Stimulated activated CD4-positive, alpha-beta T cell treated with anti-CD3 and anti-CD28 coated beads, Interleukin-1b, Interleukin-23, amount 100 ng/mL, for 4 hours (primary cell): ENCODE measurements around the gene IP6K3.

Experiments
- DNase-seq, 2 donors: peaks; one replicate each; pipeline ENCODE4 v3.0.0-alpha.2; 2020; ENCODE audit warnings: low read depth in 2 of 2

Gene IP6K3, protein sequence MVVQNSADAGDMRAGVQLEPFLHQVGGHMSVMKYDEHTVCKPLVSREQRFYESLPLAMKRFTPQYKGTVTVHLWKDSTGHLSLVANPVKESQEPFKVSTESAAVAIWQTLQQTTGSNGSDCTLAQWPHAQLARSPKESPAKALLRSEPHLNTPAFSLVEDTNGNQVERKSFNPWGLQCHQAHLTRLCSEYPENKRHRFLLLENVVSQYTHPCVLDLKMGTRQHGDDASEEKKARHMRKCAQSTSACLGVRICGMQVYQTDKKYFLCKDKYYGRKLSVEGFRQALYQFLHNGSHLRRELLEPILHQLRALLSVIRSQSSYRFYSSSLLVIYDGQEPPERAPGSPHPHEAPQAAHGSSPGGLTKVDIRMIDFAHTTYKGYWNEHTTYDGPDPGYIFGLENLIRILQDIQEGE

DNA sequence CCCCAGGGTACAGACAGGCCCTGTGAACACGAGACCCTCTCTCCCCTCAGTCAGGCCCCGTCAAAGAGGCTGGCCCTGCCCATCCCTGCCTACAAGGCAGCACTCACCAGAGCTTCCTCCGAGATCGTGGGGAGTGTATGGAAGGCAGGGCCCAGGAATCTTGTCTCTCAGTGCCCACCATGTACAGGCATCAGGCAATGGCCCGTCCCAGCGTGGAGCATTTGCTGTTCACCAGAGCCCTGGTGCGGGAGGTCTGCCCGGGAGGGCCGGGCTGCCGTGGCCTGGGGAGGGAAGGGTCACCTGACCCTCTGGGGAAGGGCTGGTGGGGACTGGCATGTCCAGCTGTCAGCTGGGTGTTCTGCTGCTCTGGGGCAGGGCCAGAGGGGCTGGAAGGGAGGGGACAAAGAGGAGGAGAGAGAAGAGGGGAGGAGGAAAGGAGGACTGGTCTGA is at the start of gene IP6K3:
Gene IP6K3 (minus strand): TSS at position 255 of the 450 bp plus-strand sequence. CDS start 11,429 bp downstream, outside the sequence.
- no peak for DNase-seq

DNA sequence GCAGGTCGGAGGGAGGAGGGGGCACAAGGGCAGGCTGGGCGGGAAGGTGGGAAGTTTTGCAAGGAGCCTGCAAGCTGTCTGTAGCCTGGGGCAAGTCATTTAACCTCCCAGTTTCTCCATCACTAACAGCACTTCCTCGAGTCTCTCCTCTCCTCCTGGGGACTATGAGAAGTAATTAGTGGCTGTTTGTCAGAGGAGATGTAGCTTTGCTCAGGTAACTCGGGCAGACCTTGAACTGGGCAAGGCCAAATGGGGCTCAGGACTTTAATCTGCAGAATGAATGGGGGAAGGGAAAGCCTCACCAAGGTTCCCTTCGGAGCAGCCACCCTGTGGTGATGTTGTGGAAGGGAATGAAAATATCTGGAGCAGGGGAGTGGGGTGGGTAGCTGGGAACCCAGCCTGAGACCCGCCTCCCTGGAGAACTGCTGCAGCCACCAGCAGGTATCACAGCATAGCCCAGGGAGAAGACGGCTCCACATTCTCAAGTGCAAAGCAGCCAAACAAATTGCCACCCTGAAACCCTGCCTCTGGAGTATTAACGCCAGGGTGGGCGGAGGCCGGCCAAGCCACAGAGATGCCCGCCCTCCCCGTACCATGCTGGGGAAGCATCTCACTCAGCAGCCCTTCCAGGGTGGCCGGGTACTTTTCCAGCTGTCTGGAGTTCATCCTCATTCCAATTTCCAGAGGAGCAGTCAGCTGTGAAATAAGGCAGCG is 48.4 kb upstream of the IP6K3 start:
- no peak for DNase-seq

DNA sequence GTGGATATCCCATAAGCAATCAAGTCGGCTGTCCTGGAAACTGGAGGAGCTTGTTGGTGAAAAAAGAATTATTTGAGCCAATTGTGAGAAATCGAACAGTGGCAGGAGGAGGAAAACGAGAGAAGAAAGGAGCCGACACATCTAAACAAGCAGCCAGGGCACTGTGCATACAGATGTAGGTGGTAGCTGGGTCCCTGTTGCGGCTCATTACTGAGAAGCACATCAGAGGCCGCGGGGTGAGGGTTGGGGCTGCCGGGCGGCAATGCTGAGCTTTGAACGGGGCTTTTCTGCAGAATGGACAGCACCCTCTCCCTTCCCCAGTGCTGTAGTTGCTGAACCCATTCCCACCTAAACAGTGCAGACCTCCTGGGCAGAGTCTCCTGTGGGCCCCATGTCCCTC is 46.3 kb upstream of the IP6K3 start:
- no peak for DNase-seq

DNA sequence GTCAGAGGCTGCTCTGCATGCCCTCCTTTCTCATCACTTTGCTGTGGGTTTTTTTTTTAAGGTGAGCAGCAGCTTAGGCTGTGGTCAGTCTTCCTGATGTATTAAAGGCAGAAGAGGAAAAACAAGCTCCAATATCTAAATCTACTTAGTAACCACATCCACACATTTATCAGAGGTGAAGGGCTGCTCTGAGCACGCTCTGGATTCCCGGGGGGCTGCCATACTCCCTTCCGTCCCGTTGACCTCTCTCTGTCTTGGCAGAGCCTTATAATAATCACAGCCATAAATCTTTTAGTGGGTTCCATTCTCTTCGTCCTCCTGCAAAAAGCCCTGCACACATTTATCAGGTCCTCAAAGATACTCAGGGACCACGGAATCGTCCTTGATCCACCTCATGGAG is 44.9 kb upstream of the IP6K3 start:
- no peak for DNase-seq

DNA sequence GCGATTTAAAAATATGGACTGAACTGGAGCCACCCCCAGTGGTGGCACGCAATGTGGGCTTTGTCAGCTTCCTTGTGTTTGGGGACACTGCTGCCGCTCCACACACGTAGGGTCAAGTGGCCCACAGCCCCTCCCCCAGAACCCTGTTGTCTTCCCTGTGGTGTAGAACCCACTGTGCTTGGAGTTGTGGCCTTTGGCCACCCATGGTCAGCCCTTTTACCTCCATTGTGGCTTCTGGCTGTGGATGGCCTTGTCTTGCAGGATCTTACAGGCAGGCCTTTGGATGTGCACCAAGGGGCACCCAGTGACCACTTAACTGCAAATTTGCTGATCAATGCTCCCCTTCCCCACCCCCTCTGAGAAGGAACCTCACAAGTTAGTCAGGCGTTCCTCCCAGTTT is 44.2 kb upstream of the IP6K3 start:
- DNase-seq: no peak

DNA sequence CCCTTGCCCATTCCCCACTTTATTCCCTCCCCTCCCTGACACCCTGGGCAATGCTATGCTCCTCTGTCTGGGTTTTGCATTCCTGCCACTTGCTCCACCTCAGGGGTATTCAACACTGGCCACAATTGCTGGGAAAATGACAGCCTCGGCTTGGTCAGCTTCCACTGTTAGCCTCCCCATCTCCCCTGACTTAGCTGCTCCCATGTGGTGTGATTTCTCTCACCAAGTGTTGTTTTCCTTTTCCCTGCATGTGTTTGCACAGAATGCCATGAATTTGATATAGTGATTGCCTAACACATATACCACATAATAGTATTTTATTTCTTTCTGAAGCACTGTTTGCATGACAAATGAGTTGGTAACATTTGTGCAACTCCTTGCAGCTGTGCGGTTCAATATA is 43.7 kb upstream of the IP6K3 start:
- no peak for DNase-seq

DNA sequence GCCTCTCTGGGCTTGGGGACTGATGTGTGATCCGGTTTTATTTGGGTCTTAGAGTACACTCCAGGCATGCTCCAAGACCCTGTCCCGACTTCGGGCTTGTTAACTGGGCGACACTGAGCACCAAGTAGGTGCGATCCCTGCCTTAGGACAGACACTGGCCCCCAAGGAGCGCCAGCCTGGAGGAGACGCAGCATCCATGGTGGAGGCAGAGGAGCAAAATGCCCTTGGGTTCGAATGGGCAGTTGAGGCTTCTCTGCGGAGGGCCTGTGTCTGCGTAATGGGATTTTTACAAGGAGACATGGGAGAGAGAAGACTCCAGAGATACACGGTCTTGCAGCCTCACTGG is 42.8 kb upstream of the IP6K3 start:
- no peak for DNase-seq

DNA sequence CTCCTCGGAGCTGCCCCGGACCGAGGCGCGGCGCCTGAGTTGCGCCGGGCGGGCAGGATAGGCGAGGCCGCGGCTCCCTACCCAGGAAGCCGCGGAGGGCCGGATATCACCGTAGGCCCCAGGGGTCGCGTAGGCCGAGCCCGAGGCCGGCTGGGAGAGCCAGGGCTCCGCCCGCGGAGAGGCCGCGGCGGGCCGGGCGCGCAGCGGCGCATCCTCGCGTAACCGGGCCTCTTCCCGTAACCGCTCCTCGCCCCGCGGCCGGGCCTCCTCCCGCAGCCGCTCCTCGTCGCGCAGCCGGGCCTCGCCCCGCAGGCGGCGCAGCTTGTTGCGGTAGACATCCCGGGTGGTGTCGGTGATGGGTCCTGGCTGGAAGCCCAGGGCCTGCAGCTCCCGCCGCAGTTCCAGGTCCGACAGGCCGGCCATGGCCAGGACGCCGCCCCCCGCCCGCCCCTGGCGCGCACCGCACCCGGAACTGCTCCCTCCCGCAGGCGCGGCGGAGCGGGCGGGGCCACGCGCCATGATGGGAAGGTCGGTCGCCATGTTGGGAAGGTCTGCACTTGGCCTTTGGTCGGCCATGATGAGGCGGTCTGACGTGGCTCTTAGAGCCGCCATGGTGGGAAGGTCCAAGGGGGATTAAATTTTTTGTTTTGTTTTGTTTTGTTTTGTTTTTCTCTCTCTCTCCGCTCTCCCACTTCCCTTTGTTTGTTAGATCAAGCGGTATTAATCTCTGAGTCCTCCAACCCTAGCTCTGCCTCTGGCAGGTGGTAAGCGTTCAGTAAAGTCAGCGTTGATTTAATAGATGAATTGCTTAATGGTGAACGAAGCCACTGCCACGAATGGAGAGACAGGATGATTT is 42.2 kb upstream of the IP6K3 start, which contains the start of gene LEMD2:
Gene LEMD2 (minus strand): TSS at position 437 of the 856 bp plus-strand sequence. CDS start 14 bp downstream, at position 423.
- DNase-seq: peak; percentile 85 to 90

DNA sequence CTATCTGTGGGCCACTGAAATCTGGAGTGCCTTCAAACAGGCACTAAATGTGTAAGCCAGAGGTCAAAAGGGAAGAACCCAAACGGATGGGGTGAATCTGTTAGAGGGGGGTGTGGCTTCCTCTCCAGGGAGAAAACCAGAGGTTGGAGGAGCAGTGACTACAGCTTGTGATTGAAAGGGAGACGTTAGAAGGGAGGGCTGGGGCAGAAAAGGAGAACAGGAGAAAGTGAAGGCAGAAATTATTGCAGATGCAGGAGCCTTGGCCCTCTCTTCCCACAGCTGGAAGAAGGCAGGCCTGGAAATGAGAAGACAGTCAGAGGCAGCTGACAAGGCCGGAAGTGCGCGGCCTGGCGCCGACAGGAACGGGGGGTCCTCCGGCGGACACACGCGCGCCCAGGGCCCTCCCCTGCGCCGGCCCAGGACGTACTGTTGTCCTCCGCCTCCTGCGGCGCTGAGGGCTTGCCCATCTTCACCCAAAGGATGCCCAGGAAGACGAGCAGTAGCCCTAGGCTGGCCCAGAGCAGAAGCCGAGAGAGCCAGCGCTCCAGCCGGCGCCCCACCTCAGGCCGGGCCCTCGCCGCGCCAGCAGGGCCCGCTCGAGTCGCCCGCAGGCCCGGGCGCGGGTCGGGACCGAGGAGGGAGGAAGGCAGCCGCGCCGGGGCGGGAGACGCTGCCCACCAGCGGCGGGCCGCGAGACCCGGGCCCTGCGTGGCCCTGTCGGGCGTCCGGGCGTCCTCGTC is 41.4 kb upstream of the IP6K3 start:
- peak; percentile 13 to 48 for DNase-seq

DNA sequence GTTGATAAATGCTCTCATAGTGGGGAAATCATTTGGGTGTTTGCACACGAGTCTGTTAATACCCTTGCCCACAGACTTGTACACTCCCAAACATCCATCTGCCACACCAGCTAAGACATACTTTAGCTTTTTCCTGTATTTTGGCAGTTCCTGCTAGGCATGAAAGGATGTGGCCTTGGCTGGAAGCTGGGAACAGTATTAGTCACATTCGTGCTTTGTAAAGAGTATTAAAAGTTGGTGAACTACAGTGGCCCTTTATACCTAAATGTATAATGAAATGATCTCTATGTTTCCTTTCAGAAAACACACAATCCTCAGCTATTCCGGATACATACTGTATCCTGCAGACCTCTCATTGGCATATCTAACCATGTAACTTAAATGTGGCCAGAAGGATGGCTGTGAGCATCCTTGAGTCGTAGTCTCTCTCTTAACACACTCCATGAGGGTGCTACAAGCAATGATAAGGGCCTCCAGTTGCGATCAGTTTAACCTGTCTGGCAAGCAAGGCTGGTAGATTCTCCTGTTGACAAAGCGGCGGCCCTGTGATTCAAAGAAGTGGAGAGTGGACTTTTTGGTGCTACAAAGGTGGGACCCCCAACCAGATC is 40.7 kb upstream of the IP6K3 start:
- no peak for DNase-seq

DNA sequence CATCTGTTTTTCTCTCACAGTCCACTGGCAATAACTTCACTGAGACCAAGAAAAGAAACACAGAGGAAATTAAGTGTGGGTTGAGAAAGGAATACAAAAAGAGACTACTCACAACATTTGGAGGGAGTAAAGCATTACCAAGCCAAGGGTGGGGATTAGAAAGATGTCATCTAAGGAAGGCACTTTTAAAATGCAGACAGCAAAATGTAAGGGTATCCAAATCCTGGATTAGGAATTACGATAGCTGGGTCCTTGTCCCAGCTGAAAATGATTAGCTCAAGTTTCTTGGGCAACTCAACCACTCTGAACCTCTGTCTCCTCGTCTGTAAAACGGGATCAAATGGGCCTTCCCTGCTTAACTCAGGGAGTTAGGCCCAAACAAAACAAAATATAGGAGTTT is 40.0 kb upstream of the IP6K3 start:
- DNase-seq: no peak

DNA sequence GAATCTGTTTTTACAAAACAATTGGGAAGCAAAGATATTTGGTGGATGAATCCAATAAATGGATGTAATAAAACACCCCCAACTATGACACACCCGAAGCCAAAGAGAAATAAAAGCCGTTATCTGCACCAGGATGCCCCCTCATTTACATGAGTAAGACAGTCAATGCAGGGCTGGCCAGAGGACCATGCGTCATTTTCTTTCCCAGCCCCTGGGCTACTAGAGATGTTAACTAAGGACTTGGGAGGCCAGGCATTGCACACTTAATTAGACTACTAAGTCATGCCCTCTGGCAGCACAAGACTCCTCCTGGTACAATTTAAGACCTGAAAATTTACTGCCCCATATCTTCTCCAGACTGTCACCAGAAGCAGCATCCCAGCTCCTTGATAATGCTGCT is 39.1 kb upstream of the IP6K3 start:
- DNase-seq: no peak

DNA sequence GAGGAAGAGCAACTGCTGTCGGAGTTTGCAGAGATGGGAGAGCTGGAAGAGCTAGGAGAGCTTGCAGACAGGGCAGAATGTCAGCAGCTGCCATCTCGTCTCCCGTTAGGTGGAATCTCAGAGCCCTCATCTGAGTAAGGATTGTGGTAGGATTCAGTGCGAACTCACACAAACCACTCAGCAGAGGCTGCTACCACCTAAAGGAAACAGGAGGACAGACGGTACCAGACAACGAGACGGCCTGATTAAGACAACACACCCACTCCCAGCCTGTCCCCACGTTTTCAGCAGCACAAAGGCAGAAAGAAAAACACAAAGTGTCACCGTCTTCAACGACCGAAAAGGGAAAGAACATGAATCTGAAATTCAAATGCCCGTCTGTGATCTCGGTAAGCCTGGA is 38.1 kb upstream of the IP6K3 start:
- DNase-seq: no peak

DNA sequence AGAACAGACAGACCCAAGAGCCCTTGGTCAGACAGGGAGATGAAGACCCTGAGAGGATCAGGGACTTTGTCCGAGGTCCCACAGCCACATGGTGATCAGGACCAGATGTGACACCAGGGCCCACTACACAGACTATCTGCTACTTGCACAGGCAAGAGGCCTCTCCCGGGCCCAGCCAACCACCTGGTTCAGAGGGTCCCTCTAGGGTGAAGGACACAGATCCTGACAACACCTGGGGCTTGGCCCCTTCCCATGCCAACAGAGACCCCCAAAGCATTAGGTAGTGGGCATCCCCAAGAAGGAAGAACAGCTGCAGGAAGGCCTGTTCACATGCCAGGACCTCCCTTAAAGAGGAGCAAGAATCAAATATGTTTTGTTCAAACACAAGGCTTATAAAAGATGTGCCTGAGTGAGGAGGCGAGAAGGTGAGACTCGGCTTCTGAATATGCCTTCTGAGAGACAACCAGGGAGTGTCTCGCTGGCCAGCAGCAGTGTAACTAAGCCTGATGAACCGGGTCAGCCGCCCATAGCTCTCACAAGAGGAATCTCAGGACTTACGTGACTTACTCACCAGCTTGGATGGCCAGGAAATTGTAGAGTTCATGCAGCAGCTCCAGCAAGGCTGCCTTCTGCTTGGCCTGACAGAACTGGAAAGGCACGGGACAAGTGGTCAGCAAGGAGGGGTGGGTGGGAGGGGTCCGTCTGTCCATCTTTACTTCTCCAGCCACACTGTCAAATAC is 37.2 kb upstream of the IP6K3 start:
- DNase-seq: no peak

DNA sequence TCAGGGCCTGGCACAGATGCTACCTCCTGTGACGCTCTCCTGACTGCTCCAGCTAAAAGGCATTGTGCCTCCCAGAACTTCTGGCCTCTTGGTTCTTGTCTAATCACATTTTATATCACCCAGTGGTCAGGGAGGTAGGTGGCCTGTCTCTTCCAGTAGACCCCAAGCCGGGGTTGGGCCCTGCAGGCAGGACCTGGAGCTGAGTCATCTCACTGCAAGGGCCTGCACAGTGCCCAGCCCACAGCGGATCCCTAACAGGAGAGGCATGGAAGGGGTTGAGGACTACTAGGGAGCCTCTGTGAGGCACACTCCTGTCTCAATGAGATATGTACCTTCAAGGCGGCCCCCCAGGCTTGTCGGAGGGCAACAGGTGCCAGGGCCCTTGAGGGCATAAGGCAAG is 35.9 kb upstream of the IP6K3 start:
- no peak for DNase-seq

DNA sequence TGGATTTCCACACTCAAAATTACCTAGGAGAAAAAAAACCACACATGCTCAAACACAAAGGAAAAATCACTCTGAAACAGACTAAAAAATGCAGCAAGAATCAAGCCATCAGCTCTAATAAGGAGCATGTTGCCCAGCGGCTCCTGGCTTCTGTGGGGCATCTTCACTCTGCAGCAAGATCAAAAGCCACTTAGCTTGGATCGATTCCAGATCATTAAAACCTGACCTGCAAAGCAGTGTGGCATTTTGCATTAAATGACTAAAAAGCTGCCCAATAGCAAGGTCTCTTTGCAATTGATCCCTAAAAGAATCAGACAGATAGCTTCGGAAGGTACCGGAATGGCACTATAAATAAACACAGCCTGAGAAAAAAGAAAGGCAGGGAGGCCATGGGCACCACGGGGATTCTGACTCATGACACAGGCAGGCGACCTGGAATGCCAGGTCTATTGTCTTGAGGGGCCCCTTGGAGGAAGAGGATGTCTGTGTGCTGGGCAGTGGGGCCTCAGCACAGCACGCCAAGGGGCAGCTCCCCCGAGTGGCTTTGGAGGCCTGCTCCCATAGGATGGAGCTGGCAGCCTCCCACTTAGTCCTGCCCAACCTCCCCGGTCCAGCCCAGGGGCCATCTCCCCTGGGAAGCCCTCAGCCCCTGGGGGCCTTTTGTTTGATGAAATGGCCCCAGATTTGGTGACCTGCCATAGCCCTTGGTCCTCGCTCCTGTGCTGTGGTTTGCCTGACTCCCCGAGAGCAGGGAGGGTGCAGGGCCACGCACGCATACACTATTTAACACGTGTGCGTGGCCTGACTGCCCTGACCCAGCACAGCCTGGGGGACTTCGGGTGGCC is 34.6 kb upstream of the IP6K3 start:
- no peak for DNase-seq

DNA sequence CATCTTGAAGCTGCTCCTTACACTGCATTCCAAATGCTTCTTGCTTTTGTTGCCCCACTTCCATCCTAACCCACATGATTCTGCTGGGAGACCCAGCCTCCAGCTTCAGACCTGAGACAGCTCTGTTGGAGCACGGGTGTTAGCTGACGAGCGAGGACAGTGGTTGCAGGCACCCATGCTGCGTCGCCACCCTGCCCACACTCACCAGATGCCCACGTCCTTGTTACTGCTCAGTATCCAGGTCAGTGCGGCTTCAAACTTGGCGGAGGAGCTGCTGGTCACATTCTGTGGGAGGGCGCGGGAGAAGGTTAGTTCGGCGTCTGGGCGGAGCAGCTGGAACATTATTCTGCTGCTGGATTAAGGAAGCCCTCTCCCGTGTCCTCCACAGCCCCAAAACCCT is 33.2 kb upstream of the IP6K3 start:
- DNase-seq: no peak

DNA sequence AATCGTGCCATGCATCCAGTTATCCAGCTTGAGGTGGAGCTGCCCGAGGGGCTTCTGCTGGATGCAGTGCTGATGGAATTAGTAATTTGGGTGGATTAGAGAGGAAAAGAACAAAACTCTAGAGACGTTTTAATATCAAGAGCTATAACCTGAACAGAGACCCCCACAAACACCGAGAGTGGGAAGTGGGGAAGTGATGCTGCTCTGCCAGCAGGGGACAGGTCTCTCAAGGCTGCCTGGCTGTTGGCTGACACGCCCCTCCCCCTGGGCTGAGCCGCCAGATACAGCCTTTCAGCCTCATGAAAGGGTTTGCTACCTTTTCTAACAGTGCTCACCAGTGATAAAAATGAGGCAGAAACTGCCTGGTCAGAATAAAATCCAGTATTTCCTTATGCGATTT is 32.6 kb upstream of the IP6K3 start:
- DNase-seq: no peak

DNA sequence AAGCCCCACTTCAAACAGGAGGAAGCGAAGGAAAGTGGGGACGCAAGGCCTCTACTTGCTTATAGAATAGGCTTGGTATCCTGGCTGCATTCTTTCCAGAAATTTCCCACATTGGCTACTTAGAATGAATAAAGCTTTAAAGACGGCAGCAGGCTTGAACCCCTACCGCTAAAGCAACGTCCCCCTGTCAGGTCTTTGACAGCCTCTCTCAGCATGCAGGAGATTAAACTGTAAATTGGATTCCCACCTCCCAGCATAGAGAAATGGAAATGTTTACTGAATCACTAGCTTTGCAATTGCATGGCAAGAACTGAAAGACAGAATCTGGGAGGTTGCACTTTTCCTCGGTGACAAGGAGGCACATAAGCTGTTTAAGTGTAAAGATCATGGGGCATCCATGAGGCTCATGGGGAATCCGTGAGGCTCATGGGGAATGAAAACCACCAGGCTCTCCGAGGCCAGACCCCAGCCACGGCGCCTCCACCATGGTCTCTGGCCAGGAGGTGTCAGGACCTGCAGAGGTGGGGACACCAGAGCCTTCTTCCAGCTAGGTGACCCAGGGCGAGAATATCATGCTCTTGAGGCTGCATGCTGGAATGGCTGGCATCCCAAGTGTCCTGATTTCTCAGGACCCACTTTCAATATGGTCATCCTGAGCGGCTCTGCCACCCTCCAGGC is 31.9 kb upstream of the IP6K3 start:
- no peak for DNase-seq
